NCI-H2081 treated with DMSO at 0.1 percent for 48 hours (cell line): ENCODE results near the gene CARD11.
"Not testable (repeated sequence)": the region's sequence is repeated elsewhere in the genome, so short reads cannot be mapped to it uniquely, and the experiment has no call there.

Experiments used
- DNase-seq: peaks from one replicate; lab custom pipeline; 2025; lab: John Stamatoyannopoulos, UW

Gene CARD11

GRCh38 chr7:3064067-3064466, 20.4 kb upstream of the CARD11 start:
- no peak for DNase-seq

- no peak for DNase-seq
Observed at GRCh38 chr7:3063016-3063753, 19.5 kb upstream of the CARD11 start.

- no peak for DNase-seq
Observed at GRCh38 chr7:3057066-3057420, 13.4 kb upstream of the CARD11 start.

GRCh38 chr7:3056234-3057065, 12.8 kb upstream of the CARD11 start:
- DNase-seq, result peak; percentile 25

GRCh38 chr7:3055626-3056025, 12.0 kb upstream of the CARD11 start:
- DNase-seq, result no peak

GRCh38 chr7:3042861-3043489, 692 bp downstream of the CARD11 start:
- no peak for DNase-seq

- DNase-seq, result no peak
Observed at GRCh38 chr7:3041986-3042675, 1.5 kb downstream of the CARD11 start.

GRCh38 chr7:3039787-3040186, 3.9 kb downstream of the CARD11 start:
- no peak for DNase-seq

GRCh38 chr7:3038011-3038410, 5.7 kb downstream of the CARD11 start:
- DNase-seq, result not testable (repeated sequence)

GRCh38 chr7:3037259-3037658, 6.4 kb downstream of the CARD11 start:
- DNase-seq, result no peak

GRCh38 chr7:3034591-3035150, 9.0 kb downstream of the CARD11 start:
- no peak for DNase-seq

GRCh38 chr7:3033581-3033980, 10.1 kb downstream of the CARD11 start:
- DNase-seq, result no peak

- no peak for DNase-seq
Observed at GRCh38 chr7:3033136-3033535, 10.5 kb downstream of the CARD11 start.

GRCh38 chr7:3032256-3032655, 11.4 kb downstream of the CARD11 start:
- no peak for DNase-seq

GRCh38 chr7:3029138-3029537, 14.5 kb downstream of the CARD11 start:
- no peak for DNase-seq

GRCh38 chr7:3028758-3029093, 14.9 kb downstream of the CARD11 start:
- no peak for DNase-seq

GRCh38 chr7:3028071-3028757, 15.5 kb downstream of the CARD11 start:
- no peak for DNase-seq

GRCh38 chr7:3027005-3027845, 16.4 kb downstream of the CARD11 start:
- no peak for DNase-seq

GRCh38 chr7:3025616-3026015, 18.1 kb downstream of the CARD11 start:
- DNase-seq, result no peak

GRCh38 chr7:3021825-3022224, 21.8 kb downstream of the CARD11 start:
- no peak for DNase-seq

GRCh38 chr7:3021224-3021623, 22.4 kb downstream of the CARD11 start:
- not testable (repeated sequence) for DNase-seq
